ENCODE results near the gene CARD10. TPM values are rescaled to one million over a fixed set of nuclear protein-coding genes. Genes with fewer than 3 reads are reported as not detected.

The CARD10 gene
- total and polyA plus RNA-seq, 2 of the 13 experiments (the other 11 are each of a cell fraction or from before 2014, with no cell fraction given), result 35.2 to 55.8 TPM

GRCh38 chr22:37563153-37564081, 44.2 kb upstream of the CARD10 start (continued):
- TF ChIP-seq HMGXB3 (CRISPR knock-in tag; IDR thresholded peaks at IDR 0.05; ENCODE audit: borderline replicate concordance) (no peak), ZNF441 (CRISPR knock-in tag; IDR thresholded peaks at IDR 0.05; ENCODE audit: borderline replicate concordance) (no peak), SNAPC4 (CRISPR knock-in tag; IDR thresholded peaks at IDR 0.05) (no peak), MAFF (IDR thresholded peaks at IDR 0.05; ENCODE audit: low read depth, low read length) (no peak; the same call in 1 of the 2 replicates), DNMT3B (CRISPR knock-in tag; conservative IDR thresholded peaks at IDR 0.05) (no peak; the same call in 1 of the 2 replicates), GPN1 (CRISPR knock-in tag; IDR thresholded peaks at IDR 0.05; ENCODE audit: borderline replicate concordance) (no peak), ZSCAN31 (CRISPR knock-in tag; IDR thresholded peaks at IDR 0.05; ENCODE audit: low read depth) (no peak), IKZF5 (CRISPR knock-in tag; IDR thresholded peaks at IDR 0.05) (no peak; the same call in 1 of the 2 replicates), ZSCAN9 (CRISPR knock-in tag; IDR thresholded peaks at IDR 0.05; ENCODE audit: borderline replicate concordance) (no peak), CREM (IDR thresholded peaks at IDR 0.05) (peak; percentile 74), CREM (CRISPR knock-in tag; IDR thresholded peaks at IDR 0.05) (no peak), CREB1 (IDR thresholded peaks at IDR 0.05) (no peak), CREB1 (CRISPR knock-in tag; IDR thresholded peaks at IDR 0.05) (peak; percentile 86), GPBP1L1 (CRISPR knock-in tag; IDR thresholded peaks at IDR 0.05) (no peak), FIP1L1 (IDR thresholded peaks at IDR 0.05; ENCODE audit: borderline replicate concordance, insufficient read depth, low read depth, low read length) (no peak), ZNF761 (CRISPR knock-in tag; conservative IDR thresholded peaks at IDR 0.05) (no peak), HIVEP1 (CRISPR knock-in tag; IDR thresholded peaks at IDR 0.05) (no peak)

Data from HepG2 (cell line).